GM12878 (cell line): ENCODE measurements around the gene RALGAPB.

ENCODE experiments used
- CBX5 ChIP-seq: sonication (generic); IDR thresholded peaks from 2 replicates; pipeline ENCODE4 v1.6.1; 2016; ENCODE audit warnings: low read depth, moderate library complexity, mild to moderate bottlenecking, inconsistent platforms
- JUNB ChIP-seq: IDR thresholded peaks from 2 replicates; pipeline ENCODE4 v1.6.1; 2016; ENCODE audit warnings: antibody characterized with exemption, mild to moderate bottlenecking
- MEF2A ChIP-seq: IDR thresholded peaks from 2 replicates; pipeline ENCODE4 v1.6.1; 2011; ENCODE audit warnings: low read depth, mild to moderate bottlenecking, low read length, moderate library complexity; ENCODE audit not compliant: insufficient read depth
- RFX5 ChIP-seq: IDR thresholded peaks from 2 replicates; pipeline ENCODE4 v1.6.1; 2011; ENCODE audit warnings: low read depth, low read length, improper control_type of control experiment
- SRF ChIP-seq, 2 experiments: IDR thresholded peaks; 2 replicates each; pipeline ENCODE4 v1.6.1; 2011; ENCODE audit warnings: low read depth in 2 of 2, low read length in 2 of 2, mild to moderate bottlenecking in 1 of 2, moderate library complexity in 1 of 2
- TF ChIP-seq, protein P1 (sequence below): fragments of 450-650 bp; IDR thresholded peaks from 2 replicates; pipeline ENCODE4 v1.6.1; 2017; ENCODE audit warnings: antibody characterized with exemption, mild to moderate bottlenecking, moderate library complexity

DNA sequence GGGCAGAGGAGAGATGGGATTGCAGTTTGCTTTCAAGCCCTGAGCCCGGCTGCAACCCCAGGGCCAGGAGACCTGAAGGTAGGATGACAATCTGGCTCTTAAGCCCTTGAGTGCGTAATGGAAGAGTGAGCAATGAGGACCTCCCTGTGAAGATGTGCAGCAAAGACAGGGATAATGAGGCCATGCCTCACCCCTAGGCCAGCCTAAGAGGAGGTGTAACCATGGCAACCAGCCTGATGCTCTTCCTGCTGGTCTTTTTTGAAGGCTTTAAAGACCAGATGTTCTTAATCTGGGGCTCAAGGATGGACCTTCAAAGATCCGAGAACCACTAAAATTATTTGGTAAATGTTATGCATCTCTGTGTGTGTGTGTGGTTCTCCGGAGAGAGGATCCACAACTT lies 137.2 kb downstream of the RALGAPB start:
- TF ChIP-seq, protein P1, sequence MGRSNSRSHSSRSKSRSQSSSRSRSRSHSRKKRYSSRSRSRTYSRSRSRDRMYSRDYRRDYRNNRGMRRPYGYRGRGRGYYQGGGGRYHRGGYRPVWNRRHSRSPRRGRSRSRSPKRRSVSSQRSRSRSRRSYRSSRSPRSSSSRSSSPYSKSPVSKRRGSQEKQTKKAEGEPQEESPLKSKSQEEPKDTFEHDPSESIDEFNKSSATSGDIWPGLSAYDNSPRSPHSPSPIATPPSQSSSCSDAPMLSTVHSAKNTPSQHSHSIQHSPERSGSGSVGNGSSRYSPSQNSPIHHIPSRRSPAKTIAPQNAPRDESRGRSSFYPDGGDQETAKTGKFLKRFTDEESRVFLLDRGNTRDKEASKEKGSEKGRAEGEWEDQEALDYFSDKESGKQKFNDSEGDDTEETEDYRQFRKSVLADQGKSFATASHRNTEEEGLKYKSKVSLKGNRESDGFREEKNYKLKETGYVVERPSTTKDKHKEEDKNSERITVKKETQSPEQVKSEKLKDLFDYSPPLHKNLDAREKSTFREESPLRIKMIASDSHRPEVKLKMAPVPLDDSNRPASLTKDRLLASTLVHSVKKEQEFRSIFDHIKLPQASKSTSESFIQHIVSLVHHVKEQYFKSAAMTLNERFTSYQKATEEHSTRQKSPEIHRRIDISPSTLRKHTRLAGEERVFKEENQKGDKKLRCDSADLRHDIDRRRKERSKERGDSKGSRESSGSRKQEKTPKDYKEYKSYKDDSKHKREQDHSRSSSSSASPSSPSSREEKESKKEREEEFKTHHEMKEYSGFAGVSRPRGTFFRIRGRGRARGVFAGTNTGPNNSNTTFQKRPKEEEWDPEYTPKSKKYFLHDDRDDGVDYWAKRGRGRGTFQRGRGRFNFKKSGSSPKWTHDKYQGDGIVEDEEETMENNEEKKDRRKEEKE, result no peak
- TF ChIP-seq JUNB (no peak), CBX5 (no peak), SRF (IDR thresholded peaks at IDR 0.05; ENCODE audit: low read depth in 2 of 2, low read length in 2 of 2) (no peak), RFX5 (no peak), MEF2A (no peak)
